OCI-LY7 (cell line): ENCODE measurements around the gene BHLHA15. TPM values are rescaled to one million over a fixed set of nuclear protein-coding genes. Genes with fewer than 3 reads are reported as not detected.

Source experiments
- BruUV-seq: library from RNA; stranded (reverse); fragments of 400-500 nt; replicated peaks from 2 replicates; lab custom pipeline; 2021; lab: Mats Ljungman, UMichigan
- CTCF ChIA-PET: fragments of 300-600 bp; sonication (Branson Sonifier 250); formaldehyde crosslinking; loops from one replicate; lab custom pipeline; 2022; ENCODE audit warnings: antibody characterized with exemption; ENCODE audit not compliant: unreplicated experiment; lab: Charles Lee
- POLR2A ChIA-PET: fragments of 300-600 bp; sonication (Branson Sonifier 250); formaldehyde crosslinking; loops from one replicate; lab custom pipeline; 2022; ENCODE audit warnings: antibody characterized with exemption; lab: Charles Lee
- DNase-seq: peaks from one replicate; pipeline ENCODE4 v3.0.0-alpha.2; 2015; ENCODE audit warnings: low spot score
- H2AFZ ChIP-seq: fragments of 200-600 bp; sonication (generic), shearing (Covaris generic); 2 replicates; pipeline ENCODE4 v1.6.1; 2014; ENCODE audit warnings: mild to moderate bottlenecking, antibody characterized with exemption, low read length, moderate library complexity
- H3K27ac ChIP-seq: fragments of 200-600 bp; sonication (generic); 2 replicates; pipeline ENCODE4 v1.5.1; 2014; ENCODE audit warnings: mixed run types, low read depth, mild to moderate bottlenecking, moderate library complexity, low read length, inconsistent platforms; ENCODE audit not compliant: poor library complexity, severe bottlenecking
- H3K36me3 ChIP-seq: fragments of 200-600 bp; sonication (generic); 2 replicates; pipeline ENCODE4 v1.6.1; 2014; ENCODE audit warnings: mild to moderate bottlenecking, antibody characterized with exemption, low read length, moderate library complexity, mixed read lengths; ENCODE audit not compliant: insufficient read depth
- H3K4me1 ChIP-seq: fragments of 200-600 bp; sonication (generic); 2 replicates; pipeline ENCODE4 v1.5.1; 2014; ENCODE audit warnings: mild to moderate bottlenecking, low read length; ENCODE audit not compliant: insufficient read depth, poor library complexity, severe bottlenecking
- H3K4me2 ChIP-seq: fragments of 200-600 bp; sonication (generic); 2 replicates; pipeline ENCODE4 v1.6.1; 2014; ENCODE audit warnings: mild to moderate bottlenecking, low read length
- H3K4me3 ChIP-seq: fragments of 200-600 bp; sonication (generic); 2 replicates; pipeline ENCODE4 v1.5.1; 2014; ENCODE audit warnings: mild to moderate bottlenecking, low read depth, low read length; ENCODE audit not compliant: poor library complexity, severe bottlenecking
- H3K79me2 ChIP-seq: fragments of 200-600 bp; sonication (generic); 2 replicates; pipeline ENCODE4 v1.6.1; 2016; ENCODE audit warnings: low read depth, mild to moderate bottlenecking, low read length, moderate library complexity, mixed read lengths; ENCODE audit not compliant: insufficient read depth
- H3K9me2 ChIP-seq: fragments of 200-600 bp; sonication (generic); 2 replicates; pipeline ENCODE4 v1.6.1; 2016; ENCODE audit warnings: mild to moderate bottlenecking, low read length, mixed read lengths; ENCODE audit not compliant: insufficient read depth
- H3K9me3 ChIP-seq: fragments of 200-600 bp; sonication (generic); 2 replicates; pipeline ENCODE4 v1.6.1; 2014; ENCODE audit warnings: mild to moderate bottlenecking, mixed run types, low read length, mixed read lengths
- H4K20me1 ChIP-seq: fragments of 200-600 bp; sonication (generic); 2 replicates; pipeline ENCODE4 v1.6.1; 2014; ENCODE audit warnings: mild to moderate bottlenecking, antibody characterized with exemption, low read length, moderate library complexity, mixed read lengths; ENCODE audit not compliant: insufficient read depth
- CTCF ChIP-seq: fragments of 200-600 bp; sonication (generic); conservative IDR thresholded peaks from 2 replicates; pipeline ENCODE4 v1.5.1; 2014; ENCODE audit warnings: mild to moderate bottlenecking, antibody characterized with exemption, low read length, moderate library complexity, mixed read lengths
- EZH2phosphoT487 ChIP-seq: fragments of 200-600 bp; sonication (generic); IDR thresholded peaks from 2 replicates; pipeline ENCODE4 v1.6.1; 2018; ENCODE audit warnings: low read depth, borderline replicate concordance, mild to moderate bottlenecking, mixed run types, antibody characterized with exemption, low read length, moderate library complexity, mixed read lengths
- intact Hi-C: fragments of 100-400 bp; cut with micrococcal nuclease; formaldehyde crosslinking; loops from one replicate; pipeline ENCODE4 v1.10.0; 2022; ENCODE audit not compliant: unreplicated experiment
- total RNA-seq, 2 experiments: library from RNA; depleted of rRNA in 1 of 2; stranded (reverse); fragments of >200 nt in 1 of 2; shearing (Covaris generic) in 1 of 2; gene quantifications; 2 replicates each; pipeline ENCODE4 v1.2.3, GENCODE V29; 2014 to 2022

Gene BHLHA15
- total RNA-seq, 2 experiments from 2014 or later, result 0.69 to 4.3 TPM

DNA sequence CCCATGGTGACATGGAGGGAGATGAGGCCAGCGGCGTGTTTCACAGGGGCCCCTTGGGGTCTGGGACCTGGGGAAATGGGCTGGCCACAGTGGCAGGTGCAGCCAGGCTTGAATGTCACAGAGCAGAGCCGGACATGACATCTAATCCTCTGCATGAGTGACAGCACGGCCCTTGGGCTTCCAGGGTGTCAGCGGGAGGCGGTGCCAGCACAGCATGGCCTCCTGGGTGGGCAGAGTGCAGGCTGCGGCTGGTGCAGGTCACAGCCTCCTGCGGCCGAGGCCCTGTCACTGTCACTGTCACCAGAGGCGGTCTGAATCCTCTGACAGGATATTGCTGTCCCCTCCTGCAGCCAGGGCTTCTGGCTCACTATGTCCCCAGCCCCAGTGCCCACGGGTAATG lies 18.2 kb downstream of the BHLHA15 start:
- no peaks in the 10 kb centered on the region for H3K79me2 ChIP-seq
- H4K20me1 ChIP-seq, result no peaks in the 10 kb centered on the region
- ChIA-PET POLR2A (no interaction called here), CTCF (no interaction called here)
- DNase-seq, result no peak
- intact Hi-C loops, result no loop called here
- no peaks in the 10 kb centered on the region for H3K4me1 ChIP-seq
- no peak for TF ChIP-seq EZH2phosphoT487
- no peak for TF ChIP-seq CTCF
- no peaks in the 10 kb centered on the region for H3K9me3 ChIP-seq
- BruUV-seq, result no TSS peak
- H2AFZ ChIP-seq, result no peak overlapping the region
- H3K4me3 ChIP-seq, result no peak overlapping the region
- H3K4me2 ChIP-seq, result no peak overlapping the region
- H3K27ac ChIP-seq, result no peak overlapping the region
- H3K9me2 ChIP-seq, result no peaks in the 10 kb centered on the region
- no peaks in the 10 kb centered on the region for H3K36me3 ChIP-seq

- no TSS peak for BruUV-seq
These were observed 18.9 kb downstream of the BHLHA15 start for GRCh38 chr7:98229991-98230745.

More at GRCh38 chr7:98229991-98230745, 18.9 kb downstream of the BHLHA15 start:
- Histone ChIP-seq H3K27ac (no peak overlapping the region), H3K4me2 (no peak overlapping the region), H3K4me1 (no peaks in the 10 kb centered on the region), H3K4me3 (no peak overlapping the region), H3K9me2 (no peaks in the 10 kb centered on the region), H4K20me1 (no peaks in the 10 kb centered on the region), H2AFZ (no peak overlapping the region), H3K36me3 (no peaks in the 10 kb centered on the region), H3K79me2 (no peaks in the 10 kb centered on the region), H3K9me3 (no peaks in the 10 kb centered on the region)
- CTCF ChIA-PET, result no interaction called here
- POLR2A ChIA-PET, result no interaction called here
- intact Hi-C loops, result no loop called here
- TF ChIP-seq CTCF (0 out of 2 replicates have a peak, but pooled peaks have one; percentile 24), EZH2phosphoT487 (no peak)
- peak; percentile 19 for DNase-seq
